Subcutaneous adipose tissue (tissue), 4 donors: ENCODE results near the gene TMEM182. TPM values are rescaled to one million over a fixed set of nuclear protein-coding genes. Genes with fewer than 3 reads are reported as not detected.

Experiments used
- total RNA-seq, 4 donors: library from RNA; depleted of rRNA; stranded (reverse); fragments of >200 nt; gene quantifications; one replicate each; pipeline ENCODE4 v1.1.0, GENCODE V29; 2016
- TF ChIP-seq, protein P1 (sequence below): fragments of 450-650 bp; IDR thresholded peaks from one replicate; pipeline ENCODE4 v1.5.1; 2016; ENCODE audit warnings: low read depth, mild to moderate bottlenecking, control low read depth, antibody characterized with exemption, moderate library complexity

Gene TMEM182
- total RNA-seq, 4 donors from 2014 or later: 1.7 to 2.2 (median 1.8) TPM

DNA sequence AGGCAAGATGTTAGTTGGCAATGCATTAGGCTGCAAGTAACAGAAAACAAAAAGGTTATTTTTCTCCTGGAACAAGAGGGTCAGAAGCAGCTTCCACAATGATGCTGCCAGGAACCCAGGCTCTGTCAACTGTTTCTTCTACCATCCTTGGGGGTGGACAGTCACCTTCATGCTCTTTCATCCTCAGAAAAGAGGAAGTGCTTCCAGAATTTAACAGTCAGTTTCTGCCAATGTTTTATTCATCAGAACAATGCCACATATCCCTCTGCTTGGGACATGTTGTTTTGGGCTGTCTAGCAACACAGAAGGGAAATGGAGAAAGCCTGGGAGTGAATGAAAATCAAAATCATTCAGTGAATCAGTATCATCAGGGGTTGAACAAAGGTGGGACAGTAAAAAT lies 7.1 kb downstream of the TMEM182 start:
- TF ChIP-seq, protein P1, sequence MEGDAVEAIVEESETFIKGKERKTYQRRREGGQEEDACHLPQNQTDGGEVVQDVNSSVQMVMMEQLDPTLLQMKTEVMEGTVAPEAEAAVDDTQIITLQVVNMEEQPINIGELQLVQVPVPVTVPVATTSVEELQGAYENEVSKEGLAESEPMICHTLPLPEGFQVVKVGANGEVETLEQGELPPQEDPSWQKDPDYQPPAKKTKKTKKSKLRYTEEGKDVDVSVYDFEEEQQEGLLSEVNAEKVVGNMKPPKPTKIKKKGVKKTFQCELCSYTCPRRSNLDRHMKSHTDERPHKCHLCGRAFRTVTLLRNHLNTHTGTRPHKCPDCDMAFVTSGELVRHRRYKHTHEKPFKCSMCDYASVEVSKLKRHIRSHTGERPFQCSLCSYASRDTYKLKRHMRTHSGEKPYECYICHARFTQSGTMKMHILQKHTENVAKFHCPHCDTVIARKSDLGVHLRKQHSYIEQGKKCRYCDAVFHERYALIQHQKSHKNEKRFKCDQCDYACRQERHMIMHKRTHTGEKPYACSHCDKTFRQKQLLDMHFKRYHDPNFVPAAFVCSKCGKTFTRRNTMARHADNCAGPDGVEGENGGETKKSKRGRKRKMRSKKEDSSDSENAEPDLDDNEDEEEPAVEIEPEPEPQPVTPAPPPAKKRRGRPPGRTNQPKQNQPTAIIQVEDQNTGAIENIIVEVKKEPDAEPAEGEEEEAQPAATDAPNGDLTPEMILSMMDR: no peak

DNA sequence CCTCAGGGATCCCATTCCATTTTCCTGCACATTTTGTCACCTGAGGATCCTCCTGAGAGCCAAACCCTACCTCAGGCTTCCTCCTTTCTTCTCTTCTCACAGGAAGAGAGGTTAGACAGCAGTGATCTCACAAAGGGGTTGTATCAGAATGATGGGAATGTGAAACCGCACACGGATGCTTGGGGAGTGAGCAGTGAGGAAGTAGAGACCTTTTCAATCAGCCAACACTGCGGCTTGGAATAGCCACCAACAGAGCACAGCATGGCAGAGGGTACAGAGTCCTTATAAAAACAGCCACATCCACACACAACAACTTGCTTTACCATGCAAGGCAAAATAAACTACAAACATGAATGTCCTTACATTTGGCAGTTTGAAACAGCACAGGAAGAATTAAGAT lies 8.7 kb downstream of the TMEM182 start:
- TF ChIP-seq, protein P1: no peak

GRCh38 chr2:102771114-102771513 lies 9.3 kb downstream of the TMEM182 start:
- TF ChIP-seq, protein P1: no peak

- TF ChIP-seq, protein P1: no peak
These were observed 10.8 kb downstream of the TMEM182 start for GRCh38 chr2:102772659-102773058.

- TF ChIP-seq, protein P1: no peak
These were observed 11.4 kb downstream of the TMEM182 start for GRCh38 chr2:102773149-102773705.

- TF ChIP-seq, protein P1: no peak
These were observed 16.4 kb downstream of the TMEM182 start for GRCh38 chr2:102778260-102778659.

DNA sequence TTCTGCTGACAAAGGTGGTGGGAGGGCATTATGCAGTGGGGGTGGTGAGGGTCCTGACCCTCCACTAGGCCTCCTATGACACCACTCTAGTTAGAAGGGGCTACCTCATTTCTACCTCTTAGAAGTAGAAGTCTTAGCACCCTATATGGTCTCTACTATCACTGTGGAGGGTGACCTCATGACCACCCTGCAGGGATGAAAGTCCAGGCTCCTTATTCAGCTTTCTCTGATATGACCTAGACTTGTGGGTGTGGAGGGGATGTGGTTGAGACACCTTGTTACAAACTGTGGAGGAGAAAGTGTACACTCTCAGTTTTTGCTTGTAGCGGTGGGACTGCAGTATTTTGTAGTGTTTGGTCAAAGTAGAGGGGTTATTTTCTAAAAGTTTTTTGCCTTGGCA lies 18.6 kb downstream of the TMEM182 start:
- TF ChIP-seq, protein P1: no peak
